Adrenal gland (tissue), 5 donors: ENCODE measurements around the gene AGPAT4.

Source experiments
- POLR2A ChIP-seq, 2 donors: fragments of 450-650 bp; IDR thresholded peaks; one replicate each; pipeline ENCODE4 v1.6.1; 2017; ENCODE audit warnings: antibody characterized with exemption in 2 of 2, mild to moderate bottlenecking in 2 of 2, moderate library complexity in 1 of 2
- TF ChIP-seq, protein P1 (sequence below), 6 experiments: fragments of 450-650 bp in 4 of 6; fragments of 200-600 bp in 2 of 6; sonication (generic) in 1 of 6; IDR thresholded peaks; 1 replicate in 5 of 6; 2 replicates in 1 of 6; pipeline versions ENCODE4 v1.5.1 to v1.8.0; 2016 to 2021; ENCODE audit warnings: antibody characterized with exemption in 6 of 6, mild to moderate bottlenecking in 2 of 6, moderate library complexity in 1 of 6
- donor health status: DM: no; HTN: no; CAD: no.

- TF ChIP-seq, protein P1, sequence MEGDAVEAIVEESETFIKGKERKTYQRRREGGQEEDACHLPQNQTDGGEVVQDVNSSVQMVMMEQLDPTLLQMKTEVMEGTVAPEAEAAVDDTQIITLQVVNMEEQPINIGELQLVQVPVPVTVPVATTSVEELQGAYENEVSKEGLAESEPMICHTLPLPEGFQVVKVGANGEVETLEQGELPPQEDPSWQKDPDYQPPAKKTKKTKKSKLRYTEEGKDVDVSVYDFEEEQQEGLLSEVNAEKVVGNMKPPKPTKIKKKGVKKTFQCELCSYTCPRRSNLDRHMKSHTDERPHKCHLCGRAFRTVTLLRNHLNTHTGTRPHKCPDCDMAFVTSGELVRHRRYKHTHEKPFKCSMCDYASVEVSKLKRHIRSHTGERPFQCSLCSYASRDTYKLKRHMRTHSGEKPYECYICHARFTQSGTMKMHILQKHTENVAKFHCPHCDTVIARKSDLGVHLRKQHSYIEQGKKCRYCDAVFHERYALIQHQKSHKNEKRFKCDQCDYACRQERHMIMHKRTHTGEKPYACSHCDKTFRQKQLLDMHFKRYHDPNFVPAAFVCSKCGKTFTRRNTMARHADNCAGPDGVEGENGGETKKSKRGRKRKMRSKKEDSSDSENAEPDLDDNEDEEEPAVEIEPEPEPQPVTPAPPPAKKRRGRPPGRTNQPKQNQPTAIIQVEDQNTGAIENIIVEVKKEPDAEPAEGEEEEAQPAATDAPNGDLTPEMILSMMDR (IDR thresholded peaks at IDR 0.05): no peak
- no peak for TF ChIP-seq POLR2A (IDR thresholded peaks at IDR 0.05)
Measured at GRCh38 chr6:161211380-161212035, 62.4 kb downstream of the AGPAT4 start.
